MCF 10A (cell line): ENCODE data around the gene PFN3. TPM values are rescaled to one million over a fixed set of nuclear protein-coding genes. Genes with fewer than 3 reads are reported as not detected.

Experiments
- BruUV-seq: library from RNA; stranded (reverse); fragments of 400-500 nt; replicated peaks from 2 replicates; lab custom pipeline; 2021; lab: Mats Ljungman, UMichigan
- CTCF ChIA-PET: fragments of 300-600 bp; sonication (Branson Sonifier 250); formaldehyde crosslinking; extraction: SDS; loops from one replicate; lab custom pipeline; 2021; ENCODE audit warnings: antibody characterized with exemption, inconsistent platforms; lab: Yijun Ruan, JAX
- POLR2A ChIA-PET: fragments of 300-600, 350-650 bp; sonication (Branson Sonifier 250); formaldehyde crosslinking; extraction: SDS; loops from one replicate; lab custom pipeline; 2020; ENCODE audit warnings: antibody characterized with exemption, inconsistent platforms; lab: Yijun Ruan, JAX
- DNase-seq: peaks from one replicate; pipeline ENCODE4 v3.0.0-alpha.2; 2018; ENCODE audit not compliant: unreplicated experiment
- H3K27ac Mint-ChIP-seq: one replicate; pipeline ENCODE4 v1.8.0; 2022; ENCODE audit warnings: mild to moderate bottlenecking, low read depth, mixed read lengths; ENCODE audit not compliant: unreplicated experiment
- H3K27me3 Mint-ChIP-seq: one replicate; pipeline ENCODE4 v1.8.0; 2022; ENCODE audit warnings: mixed read lengths; ENCODE audit not compliant: insufficient read depth, unreplicated experiment
- H3K36me3 Mint-ChIP-seq: one replicate; pipeline ENCODE4 v1.8.0; 2022; ENCODE audit warnings: mild to moderate bottlenecking, moderate library complexity, mixed read lengths; ENCODE audit not compliant: insufficient read depth, unreplicated experiment
- H3K4me1 Mint-ChIP-seq: one replicate; pipeline ENCODE4 v1.8.0; 2022; ENCODE audit warnings: mixed read lengths; ENCODE audit not compliant: insufficient read depth, unreplicated experiment
- H3K4me3 Mint-ChIP-seq: one replicate; pipeline ENCODE4 v1.8.0; 2022; ENCODE audit warnings: mild to moderate bottlenecking, moderate library complexity, mixed read lengths; ENCODE audit not compliant: unreplicated experiment
- H3K9me3 Mint-ChIP-seq: one replicate; pipeline ENCODE4 v1.8.0; 2022; ENCODE audit warnings: mixed read lengths; ENCODE audit not compliant: unreplicated experiment
- CTCF ChIP-seq: fragments of 200-600 bp; IDR thresholded peaks from one replicate; pipeline ENCODE4 v1.8.0; 2022; ENCODE audit warnings: antibody characterized with exemption, mild to moderate bottlenecking; ENCODE audit not compliant: unreplicated experiment
- intact Hi-C: fragments of 100-400 bp; cut with micrococcal nuclease; formaldehyde crosslinking; loops from 2 replicates; pipeline ENCODE4 v1.14.1; 2022
- total RNA-seq: library from RNA; stranded (reverse); gene quantifications from 2 replicates; pipeline ENCODE4 v1.2.3, GENCODE V29; 2022

Gene PFN3
- total RNA-seq, 1 experiment from 2014 or later, result not detected

- TSS peak; percentile 64 for BruUV-seq
- CTCF ChIA-PET, result interaction anchor here (0.7 to 14.3 kb wide), 7 partner anchors 17 to 315 kb away, joined by 3 to 134 read pairs (median 8); partner anchors contain the start of genes F12 and PRR7
- H3K27me3 Mint-ChIP-seq, result no peaks in the 10 kb centered on the region
- peaks cover 48% of the 10 kb centered on the region for H3K36me3 Mint-ChIP-seq
- no peaks in the 10 kb centered on the region for H3K9me3 Mint-ChIP-seq
- POLR2A ChIA-PET, result interaction anchor here (0.6 to 12.5 kb wide), 19 partner anchors 10 to 1630 kb away, joined by 3 to 217 read pairs (median 7); partner anchors contain the start of genes DDX41, PDLIM7, PRR7 and RGS14
- H3K27ac Mint-ChIP-seq, result peak overlapping the region; percentile 99
- intact Hi-C loops, result no loop called here
- no peak for DNase-seq
- H3K4me3 Mint-ChIP-seq, result peak overlapping the region; percentile 89
- H3K4me1 Mint-ChIP-seq, result peaks cover 25% of the 10 kb centered on the region
- no peak for TF ChIP-seq CTCF
Observed at GRCh38 chr5:177427211-177427822, 26.9 kb upstream of the PFN3 start.

GRCh38 chr5:177426566-177427210 is 26.2 kb upstream of the PFN3 start, which contains the start of gene GRK6:
GRK6 (plus strand) TSS chr5:177426676; CDS start chr5:177426846, 170 bp downstream.
- Mint-ChIP-seq H3K9me3 (no peaks in the 10 kb centered on the region), H3K27ac (peak within 1 kb of the TSS; percentile 99), H3K4me3 (peak within 1 kb of the TSS; percentile 89), H3K27me3 (no peaks in the 10 kb centered on the region), H3K36me3 (peaks cover 44% of the 10 kb centered on the region), H3K4me1 (peaks cover 25% of the 10 kb centered on the region)
- CTCF ChIA-PET, result interaction anchor here (0.7 to 14.3 kb wide), 7 partner anchors 18 to 314 kb away, joined by 3 to 134 read pairs (median 8); partner anchors contain the start of genes F12 and PRR7
- DNase-seq, result peak; percentile 68
- BruUV-seq, result no TSS peak
- POLR2A ChIA-PET, result interaction anchor here (0.7 to 12.5 kb wide), 24 partner anchors 9 to 1038 kb away, joined by 3 to 217 read pairs (median 6); partner anchors contain the start of genes DDX41, HIGD2A, LMAN2 and NOP16
- intact Hi-C loops, result loop anchor here (1.0 kb wide), 4 partner anchors 21 to 36 kb away; no protein-coding TSS in a partner anchor
- no peak for TF ChIP-seq CTCF

GRCh38 chr5:177425801-177426565 is 25.5 kb upstream of the PFN3 start:
- POLR2A ChIA-PET, result interaction anchor here (0.7 to 12.5 kb wide), 24 partner anchors 9 to 1037 kb away, joined by 3 to 217 read pairs (median 6); partner anchors contain the start of genes DDX41, HIGD2A, LMAN2 and NOP16
- Mint-ChIP-seq H3K27me3 (no peaks in the 10 kb centered on the region), H3K36me3 (peaks cover 44% of the 10 kb centered on the region), H3K4me3 (peak overlapping the region; percentile 89), H3K27ac (peak overlapping the region; percentile 99), H3K9me3 (no peaks in the 10 kb centered on the region), H3K4me1 (peaks cover 22% of the 10 kb centered on the region)
- no TSS peak for BruUV-seq
- DNase-seq, result peak; percentile 100
- TF ChIP-seq CTCF, result no peak
- intact Hi-C loops, result loop anchor here (1.0 kb wide), 4 partner anchors 21 to 36 kb away; no protein-coding TSS in a partner anchor
- CTCF ChIA-PET, result interaction anchor here (0.6 to 14.3 kb wide), 7 partner anchors 9 to 601 kb away, joined by 3 to 134 read pairs (median 7); partner anchors contain the start of gene F12
